LHCN-M2 (cell line): ENCODE results near the gene TXN. TPM values are rescaled to one million over a fixed set of nuclear protein-coding genes. Genes with fewer than 3 reads are reported as not detected.
"Not testable (repeated sequence)": the region's sequence is repeated elsewhere in the genome, so short reads cannot be mapped to it uniquely, and the experiment has no call there.

Experiments
- DNase-seq: peaks from one replicate; pipeline ENCODE4 v3.0.0-alpha.2; 2012; ENCODE audit warnings: low read depth
- total RNA-seq: library from RNA; depleted of rRNA; stranded (reverse); fragments of >200 nt; gene quantifications from 2 replicates; pipeline ENCODE4 v1.2.3, GENCODE V29; 2014

Gene TXN
- total RNA-seq, 1 experiment from 2014 or later, result 243 TPM

DNA sequence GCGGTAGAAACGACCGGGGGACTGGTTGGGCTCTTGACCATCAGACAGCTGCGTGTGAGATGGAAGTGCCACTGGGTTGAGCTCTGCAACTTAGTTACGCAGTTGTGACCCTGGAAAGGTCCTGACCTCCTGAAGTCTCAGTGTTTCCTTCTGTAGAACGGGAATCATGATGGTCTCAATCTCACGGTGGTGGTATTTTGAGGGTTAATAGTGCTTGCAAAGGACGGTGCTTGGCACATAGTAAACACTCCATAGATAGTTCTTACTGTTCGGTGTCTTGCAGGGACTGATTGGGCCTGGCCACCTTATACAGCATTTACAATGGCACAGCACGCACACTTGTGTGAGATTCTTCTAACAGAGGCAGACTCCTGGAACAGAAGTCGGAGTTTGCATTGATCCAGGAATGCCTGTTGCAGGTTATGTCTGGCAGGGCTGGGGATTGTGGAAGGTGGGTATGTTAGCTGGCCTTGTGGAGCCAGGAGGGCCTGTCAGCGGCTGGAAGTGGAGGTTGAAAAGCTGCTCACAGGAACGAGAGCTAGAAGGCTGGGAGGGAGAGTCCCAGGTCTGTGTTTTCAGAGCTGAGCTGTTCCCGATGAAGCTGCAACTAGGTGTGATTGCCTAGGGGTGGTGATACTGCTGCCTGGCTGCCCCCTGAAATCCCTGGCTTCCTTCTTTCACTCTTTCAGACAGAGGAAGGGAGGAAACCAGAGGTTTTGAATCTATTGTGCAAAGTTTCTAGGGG is 962 bp upstream of the TXN start:
- DNase-seq, result no peak

- DNase-seq, result peak; percentile 56
These were observed 586 bp downstream of the TXN start for GRCh38 chr9:110255463-110256379.

- no peak for DNase-seq
These were observed 1.3 kb downstream of the TXN start for GRCh38 chr9:110255034-110255462.

- no peak for DNase-seq
These were observed 1.8 kb downstream of the TXN start for GRCh38 chr9:110254500-110254899.

DNA sequence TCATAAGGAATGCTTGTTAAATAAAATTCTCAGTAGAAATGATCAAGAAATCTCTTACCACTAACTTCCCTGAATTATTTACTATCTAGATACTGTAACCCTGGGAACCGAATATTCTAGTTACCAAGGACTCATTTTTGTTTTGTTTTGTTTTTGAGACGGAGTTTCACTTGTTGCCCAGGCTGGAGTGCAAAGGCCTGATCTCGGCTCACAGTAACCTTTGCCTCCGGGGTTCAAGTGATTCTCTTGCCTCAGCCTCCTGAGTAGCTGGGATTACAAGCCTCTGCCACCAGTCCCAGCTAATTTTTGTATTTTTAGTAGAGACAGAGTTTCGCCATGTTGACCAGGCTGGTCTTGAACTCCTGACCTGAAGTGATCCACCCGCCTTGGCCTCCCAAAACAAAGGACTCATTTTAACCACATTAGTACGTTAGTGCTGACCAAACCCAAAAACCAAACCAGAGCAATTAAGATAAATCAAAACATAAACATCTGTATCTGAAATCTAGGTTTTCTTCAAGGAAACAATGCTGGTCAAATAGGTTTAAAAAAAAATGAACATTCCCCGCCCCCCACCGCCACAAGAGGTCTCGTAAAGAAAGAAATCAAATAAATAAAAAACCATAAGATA is 3.7 kb downstream of the TXN start:
- DNase-seq, result no peak

GRCh38 chr9:110251770-110252169 is 4.5 kb downstream of the TXN start:
- DNase-seq, result not testable (repeated sequence)

DNA sequence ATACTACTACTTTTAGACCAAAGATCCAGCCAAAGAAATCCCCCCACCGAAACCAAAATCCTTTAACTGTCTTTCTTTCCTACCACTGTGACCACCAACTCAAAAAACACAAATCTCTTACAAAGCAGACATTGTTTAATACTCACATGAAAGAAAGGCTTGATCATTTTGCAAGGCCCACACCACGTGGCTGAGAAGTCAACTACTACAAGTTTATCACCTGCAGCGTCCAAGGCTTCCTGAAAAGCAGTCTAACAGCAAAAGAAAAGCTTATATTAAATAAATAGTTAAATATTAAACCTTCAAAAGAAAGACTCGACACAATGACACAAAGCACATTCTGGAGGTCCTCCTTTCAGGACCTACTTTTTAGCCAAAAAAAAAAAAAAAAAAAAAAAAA is 5.1 kb downstream of the TXN start:
- no peak for DNase-seq

DNA sequence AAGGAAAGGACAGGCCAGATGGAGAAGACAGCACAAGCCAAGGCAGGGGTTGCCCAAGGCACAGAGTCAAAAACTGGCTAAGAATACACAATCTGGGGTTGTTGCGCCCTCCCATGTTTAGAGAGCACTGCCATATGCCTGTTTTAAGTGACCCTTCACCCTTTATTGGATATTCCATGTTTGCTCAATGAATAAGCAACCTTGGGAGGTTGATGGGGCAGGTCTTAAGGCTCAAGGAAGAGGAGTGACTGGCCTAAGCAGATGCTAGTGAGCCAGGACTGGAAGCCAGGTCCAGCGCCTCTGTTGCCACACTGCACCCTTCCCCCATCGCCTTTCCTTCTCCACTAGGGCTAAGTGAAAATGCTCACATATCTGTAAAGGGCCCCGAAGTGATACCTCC is 6.7 kb downstream of the TXN start:
- DNase-seq, result no peak

DNA sequence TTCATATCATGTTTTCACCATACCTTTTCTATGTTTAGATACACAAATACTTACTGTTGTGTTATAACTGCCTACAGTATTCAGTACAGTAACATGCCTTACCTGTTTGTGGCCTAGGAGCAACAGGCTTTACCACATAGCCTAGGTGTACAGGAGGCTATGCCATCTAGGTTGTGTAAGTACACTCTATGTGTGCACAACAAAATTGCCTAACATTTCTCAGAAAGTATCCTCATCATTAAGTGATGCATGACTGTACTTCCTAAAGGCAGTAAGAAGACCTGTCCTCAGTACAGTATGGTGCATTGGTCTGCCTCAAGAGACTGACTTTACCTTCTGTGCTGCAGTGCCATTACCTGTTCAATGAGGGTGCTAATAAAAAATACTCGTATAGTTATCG is 7.9 kb downstream of the TXN start:
- no peak for DNase-seq

DNA sequence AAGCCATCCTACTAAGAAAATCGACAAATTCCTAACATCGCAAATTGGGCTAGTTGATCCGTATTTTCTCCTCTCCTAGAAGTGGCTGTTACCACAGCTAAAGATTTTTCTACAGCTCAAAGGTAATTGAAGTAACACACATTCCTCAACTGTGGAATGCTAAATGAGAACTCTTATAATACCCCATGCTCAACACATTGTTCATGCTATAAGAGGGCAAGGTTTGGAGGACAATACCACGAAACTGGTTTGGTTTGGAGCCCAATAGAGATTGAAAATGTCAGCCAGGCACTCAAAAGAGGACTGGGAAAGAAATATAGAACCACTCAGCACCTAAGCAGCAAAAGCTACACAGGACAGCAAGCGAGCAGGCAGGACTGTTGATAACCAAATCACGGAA is 10.1 kb downstream of the TXN start:
- DNase-seq, result no peak

DNA sequence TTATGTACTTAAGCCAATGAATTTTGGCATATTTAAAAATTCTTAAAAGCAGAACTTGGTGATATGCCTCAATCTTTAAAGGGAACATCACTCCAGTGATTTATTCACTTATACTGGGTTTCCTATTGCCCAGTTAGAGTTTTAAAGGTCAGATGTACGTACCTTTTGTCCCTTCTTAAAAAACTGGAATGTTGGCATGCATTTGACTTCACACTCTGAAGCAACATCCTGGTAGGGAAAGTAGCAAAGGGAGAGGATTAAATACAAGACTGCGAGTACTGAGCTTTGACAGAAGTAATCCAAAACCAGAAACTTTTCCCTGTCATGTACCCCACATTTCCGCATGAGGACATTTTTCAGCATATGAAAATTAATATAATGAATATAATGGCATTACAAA is 11.7 kb downstream of the TXN start:
- DNase-seq, result no peak

DNA sequence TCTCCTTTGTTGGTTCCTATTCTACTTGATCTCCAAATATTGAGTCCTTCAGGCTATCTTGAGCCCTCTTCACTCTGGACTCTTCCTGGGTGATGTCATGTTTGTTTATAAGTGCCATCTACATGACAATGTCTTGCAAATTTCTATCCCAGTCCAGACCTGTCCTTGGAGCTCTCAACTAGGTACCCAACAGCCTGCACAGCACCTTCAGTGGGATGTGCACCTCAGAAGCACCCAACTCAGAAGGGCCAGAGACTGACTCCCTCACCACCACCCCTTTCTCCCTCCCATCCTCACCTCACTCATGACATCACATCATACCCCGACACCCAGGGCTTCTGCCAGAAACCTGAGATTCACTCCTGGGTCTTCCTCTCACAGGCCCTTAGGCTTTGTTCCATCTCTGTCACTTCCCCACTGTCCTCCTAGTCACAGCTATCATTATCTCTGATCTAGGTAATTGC is 14.4 kb downstream of the TXN start:
- no peak for DNase-seq

GRCh38 chr9:110241260-110241857 is 14.9 kb downstream of the TXN start:
- no peak for DNase-seq

GRCh38 chr9:110240198-110240597 is 16.1 kb downstream of the TXN start:
- DNase-seq, result no peak

- DNase-seq, result no peak
These were observed 28.0 kb downstream of the TXN start for GRCh38 chr9:110228321-110228720.

- DNase-seq, result no peak
These were observed 31.7 kb downstream of the TXN start for GRCh38 chr9:110224583-110224982.

GRCh38 chr9:110220809-110221208 is 35.5 kb downstream of the TXN start:
- no peak for DNase-seq

GRCh38 chr9:110217656-110218099 is 38.6 kb downstream of the TXN start:
- DNase-seq, result peak; percentile 44

DNA sequence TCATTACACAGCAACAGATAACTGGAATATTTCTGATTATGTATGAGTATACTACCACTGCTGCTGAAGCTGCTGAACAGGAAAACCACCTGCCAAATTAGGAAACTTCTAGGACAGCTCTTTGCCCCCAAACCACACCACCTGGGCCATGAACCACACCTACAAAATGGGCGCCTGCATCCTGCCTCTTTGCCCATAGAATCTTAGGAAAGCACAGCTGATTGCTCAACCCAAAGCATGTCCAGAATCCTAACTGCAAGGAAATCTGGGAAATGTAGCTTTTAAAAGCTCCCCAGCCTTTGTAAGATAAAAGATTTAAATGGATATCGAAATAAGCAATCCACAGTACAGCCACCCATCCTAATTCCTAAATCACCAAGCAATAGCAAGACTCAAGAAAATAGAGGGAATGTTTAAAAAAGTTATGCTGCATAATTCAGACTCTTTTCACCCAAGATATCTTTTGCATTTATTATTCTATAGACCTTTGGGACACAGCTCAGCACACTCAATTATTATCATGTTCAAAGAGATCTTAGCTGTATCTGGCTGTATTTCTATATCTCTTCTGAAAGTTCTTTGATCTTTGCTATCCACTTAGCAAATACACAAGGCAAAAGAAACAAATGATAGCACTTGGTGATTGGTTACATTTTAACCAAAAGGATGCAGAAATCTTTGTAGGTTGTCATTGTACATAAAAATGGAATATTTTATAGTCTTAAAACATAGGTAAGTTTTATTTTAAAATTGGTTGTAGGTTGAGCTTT is 41.5 kb downstream of the TXN start:
- DNase-seq, result no peak

GRCh38 chr9:110214090-110214489 is 42.2 kb downstream of the TXN start:
- no peak for DNase-seq
